KBM-7 (cell line): ENCODE measurements around the gene AKAP3.

ENCODE experiments used
- DNase-seq: peaks from one replicate; pipeline ENCODE4 v3.0.0-alpha.2; 2015
- in situ Hi-C: fragments of 300-500 bp; cut with MboI; formaldehyde crosslinking; loops from 2 replicates; pipeline ENCODE4 v1.14.3; 2020; ENCODE audit warnings: low sequenced_read_pairs, low pct_unique_long_range_greater_than_20kb, mixed read lengths

Gene AKAP3

DNA sequence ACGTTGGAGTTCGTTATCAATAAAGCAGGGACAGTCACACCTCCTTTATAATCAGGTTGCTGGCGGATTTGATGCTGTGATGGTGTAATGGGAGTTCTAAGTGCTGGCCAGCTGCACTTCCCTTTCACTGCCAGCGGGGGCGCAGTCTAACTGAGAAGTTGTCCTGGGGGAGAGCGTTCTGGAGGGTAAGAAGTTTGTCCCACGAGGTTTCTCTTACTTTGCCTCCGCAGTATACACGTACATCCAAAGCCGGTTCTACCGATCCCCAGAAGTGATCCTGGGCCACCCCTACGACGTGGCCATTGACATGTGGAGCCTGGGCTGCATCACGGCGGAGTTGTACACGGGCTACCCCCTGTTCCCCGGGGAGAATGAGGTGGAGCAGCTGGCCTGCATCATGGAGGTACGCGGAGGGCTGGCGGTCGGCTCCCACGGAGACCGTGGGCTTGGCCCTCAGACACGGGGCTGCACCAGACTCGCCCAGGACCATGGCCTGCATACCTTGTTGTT, 44.1 kb downstream of the AKAP3 start:
- in situ Hi-C loops = no loop called here
- DNase-seq = peak; percentile 94

DNA sequence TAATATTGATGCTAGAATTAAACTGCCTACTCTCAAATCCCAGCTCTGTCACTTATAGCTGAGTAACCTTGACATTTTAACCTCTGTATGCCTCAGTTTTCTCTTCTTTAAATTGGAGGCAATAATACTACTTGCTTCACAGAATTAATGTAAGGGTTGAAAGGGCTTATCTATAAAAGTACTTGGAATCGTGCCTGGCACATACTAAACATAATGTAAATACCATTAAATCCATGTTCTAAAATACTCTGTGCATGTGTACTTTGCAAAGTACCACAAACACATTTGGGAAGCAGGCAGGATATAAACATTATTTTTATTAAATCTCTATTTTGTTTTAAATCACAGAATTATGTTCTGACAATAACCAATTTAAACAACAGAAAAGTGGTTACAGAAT, 44.9 kb downstream of the AKAP3 start:
- in situ Hi-C loops = no loop called here
- DNase-seq = no peak

DNA sequence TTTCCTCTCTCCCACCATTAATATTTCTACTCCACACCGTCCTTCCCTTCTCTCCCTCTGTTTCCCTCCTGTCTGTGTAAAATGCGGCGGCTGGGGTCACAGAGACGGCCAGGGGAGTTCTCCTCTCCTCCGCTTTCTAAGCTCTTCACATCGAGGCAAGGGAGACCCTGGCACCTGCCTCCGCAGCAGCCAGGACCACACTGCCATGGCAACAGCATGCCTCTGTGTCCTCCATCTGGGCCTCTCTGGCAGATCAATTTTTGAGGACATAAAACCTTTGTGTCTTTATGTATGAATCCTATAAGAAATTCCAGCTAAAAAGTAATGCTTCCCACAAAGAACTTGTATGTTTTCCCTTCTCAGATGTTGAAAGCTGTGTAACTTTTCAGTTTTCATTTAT, 45.4 kb downstream of the AKAP3 start:
- DNase-seq = no peak
- in situ Hi-C loops = no loop called here

DNA sequence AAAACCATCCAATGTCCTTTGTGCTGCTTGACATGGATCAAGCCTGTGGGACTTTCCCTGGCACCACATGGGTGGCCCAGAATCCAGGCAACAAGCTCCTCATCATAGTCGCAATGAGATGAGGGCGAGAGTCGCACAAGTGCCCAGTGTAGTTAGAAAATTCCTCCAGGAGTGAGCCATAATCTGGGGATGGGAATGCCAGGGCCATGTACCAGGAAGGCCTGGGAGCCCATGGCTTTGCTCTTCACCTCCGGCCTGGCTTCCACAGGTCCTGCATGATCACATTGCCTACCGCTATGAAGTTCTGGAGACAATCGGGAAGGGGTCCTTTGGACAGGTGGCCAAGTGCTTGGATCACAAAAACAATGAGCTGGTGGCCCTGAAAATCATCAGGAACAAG, 53.0 kb downstream of the AKAP3 start:
- DNase-seq = no peak
- in situ Hi-C loops = no loop called here

DNA sequence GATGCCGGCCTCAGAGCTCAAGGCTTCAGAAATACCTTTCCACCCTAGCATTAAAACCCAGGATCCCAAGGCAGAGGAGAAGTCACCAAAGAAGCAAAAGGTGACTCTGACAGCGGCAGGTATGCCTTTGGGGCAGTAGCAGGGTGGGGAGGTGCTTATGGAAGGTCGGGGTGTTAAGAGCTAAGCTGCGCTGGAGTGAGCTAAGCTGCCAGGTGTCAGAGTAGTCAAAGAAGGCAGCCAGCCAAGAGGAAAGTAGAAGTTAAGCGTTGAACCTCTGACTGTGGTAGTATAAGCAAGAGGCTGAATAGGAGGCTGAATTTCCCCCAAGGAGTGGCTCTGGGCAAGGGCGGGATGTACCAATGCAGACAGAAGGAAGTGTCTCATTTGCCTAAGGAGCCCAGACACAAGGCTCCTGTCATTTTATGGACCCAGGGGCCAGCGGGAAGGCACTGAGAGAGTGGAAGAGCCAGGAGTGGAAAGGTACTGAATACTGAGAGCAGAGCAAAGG, 57.6 kb downstream of the AKAP3 start:
- in situ Hi-C loops = no loop called here

DNA sequence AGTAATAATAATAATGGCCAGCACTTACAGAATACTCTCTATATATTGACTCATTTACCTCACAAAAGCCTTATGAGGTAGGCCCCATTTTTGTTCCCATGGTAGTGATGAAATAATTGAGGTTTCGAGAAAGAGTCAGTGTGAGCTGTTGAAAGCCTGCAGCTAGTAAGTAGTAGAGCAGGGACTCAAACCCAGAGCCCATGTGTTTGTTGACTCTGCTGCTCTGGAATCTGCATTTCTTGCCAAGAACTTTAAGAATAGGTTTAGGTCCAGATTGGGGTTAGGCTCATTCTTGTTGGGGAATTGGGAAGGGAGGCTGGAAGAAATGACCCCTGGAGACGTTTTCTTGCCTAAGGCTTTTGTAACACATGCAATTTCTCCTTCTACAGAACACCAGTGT, 58.9 kb downstream of the AKAP3 start:
- in situ Hi-C loops = no loop called here
- DNase-seq = no peak

More for the DNA sequence above, 57.6 kb downstream of the AKAP3 start:
- DNase-seq = no peak

DNA sequence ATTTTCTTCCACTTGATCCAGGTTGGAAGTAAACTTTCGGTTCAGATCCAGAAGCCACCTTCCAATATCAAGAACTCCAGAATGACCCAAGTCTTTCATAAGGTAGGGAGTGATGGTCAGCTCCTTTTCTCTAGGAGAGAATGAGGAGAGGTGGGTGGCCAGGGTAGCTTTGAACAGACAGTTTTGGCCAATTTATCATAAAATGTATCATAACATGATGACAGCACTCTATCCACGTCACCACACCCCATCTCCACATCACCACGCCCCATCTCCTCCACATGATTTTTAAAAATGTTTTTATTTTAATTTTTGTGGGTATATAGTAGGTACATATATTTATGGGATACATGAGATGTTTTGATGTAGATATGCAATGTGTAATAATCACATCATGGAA, 59.9 kb downstream of the AKAP3 start:
- in situ Hi-C loops = no loop called here
- no peak for DNase-seq

DNA sequence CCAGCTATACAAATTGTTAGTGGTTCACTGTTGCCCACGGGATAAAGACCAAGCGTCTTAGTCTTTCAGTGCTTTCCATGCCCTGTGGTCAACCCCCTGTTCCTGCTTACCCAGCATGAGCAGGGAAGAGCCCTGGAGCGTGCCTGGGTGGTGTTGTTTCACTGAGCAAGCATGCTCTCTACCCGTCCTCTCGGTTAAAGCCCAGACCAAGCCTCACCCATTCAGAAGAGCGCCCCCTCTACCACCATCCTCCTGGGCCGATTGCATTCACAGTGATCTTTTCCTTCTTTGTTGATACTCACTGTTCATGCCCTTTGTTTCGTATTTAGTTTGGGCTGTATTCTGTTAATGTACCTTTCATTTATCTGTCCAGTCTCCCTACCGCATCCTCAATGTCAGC, 61.7 kb downstream of the AKAP3 start:
- in situ Hi-C loops = no loop called here
- DNase-seq = no peak

DNA sequence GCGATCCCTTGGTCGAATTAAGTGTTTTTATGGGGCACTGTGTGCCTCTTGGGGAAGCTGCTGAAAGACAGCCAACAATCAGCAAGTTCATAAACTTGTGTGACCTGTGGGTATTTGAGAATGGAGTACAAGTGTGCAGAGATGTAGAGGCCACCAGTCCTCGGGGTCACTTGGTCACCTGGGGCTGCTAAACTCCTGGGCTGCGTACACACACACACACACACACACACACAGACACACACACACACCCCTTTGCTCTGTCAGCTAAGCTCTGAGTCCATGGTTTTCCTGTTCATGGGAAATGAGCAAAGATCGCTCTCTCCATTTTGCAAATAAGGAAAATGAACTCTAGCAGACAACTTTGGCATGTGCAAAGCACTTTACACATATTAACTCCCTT, 62.4 kb downstream of the AKAP3 start:
- in situ Hi-C loops = no loop called here
- DNase-seq = no peak

DNA sequence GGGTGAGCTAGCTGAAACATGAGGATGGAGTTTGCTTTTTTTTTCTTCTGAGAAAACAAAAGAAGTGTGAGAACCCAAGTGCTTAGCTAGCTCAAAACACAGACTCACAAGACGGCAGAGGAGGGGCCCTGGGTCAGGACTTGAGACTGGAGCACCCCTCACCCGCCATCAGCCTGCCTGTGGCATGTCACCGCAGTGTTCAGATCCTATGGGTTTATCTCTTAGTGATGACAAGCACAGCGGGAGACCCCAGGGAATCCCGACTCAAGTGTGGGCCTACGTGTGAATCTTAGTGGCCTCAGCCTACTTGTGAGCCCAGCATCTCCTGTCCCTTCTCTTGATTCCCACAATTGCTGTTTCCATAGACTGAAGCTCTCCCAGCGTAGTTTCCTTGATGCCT, 64.0 kb downstream of the AKAP3 start:
- DNase-seq = no peak
- in situ Hi-C loops = no loop called here

DNA sequence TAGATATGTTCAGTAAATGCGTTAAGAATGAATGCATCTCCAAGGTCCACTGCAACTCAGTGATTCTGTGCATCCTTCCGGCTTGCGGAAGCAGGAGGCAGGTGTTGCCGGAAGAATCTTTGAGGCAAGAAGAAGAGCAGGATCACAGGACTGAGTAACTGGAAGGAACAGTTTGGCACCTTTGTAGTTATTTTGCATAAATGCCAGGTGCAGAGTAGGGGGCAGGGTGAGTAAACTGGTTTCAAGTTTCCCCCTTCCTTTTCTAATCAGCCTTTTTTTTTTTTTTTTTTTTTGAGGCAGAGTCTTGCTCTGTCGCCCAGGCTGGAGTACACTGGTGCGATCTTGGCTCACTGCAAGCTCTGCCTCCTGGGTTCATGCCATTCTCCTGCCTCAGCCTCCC, 64.6 kb downstream of the AKAP3 start:
- no peak for DNase-seq

DNA sequence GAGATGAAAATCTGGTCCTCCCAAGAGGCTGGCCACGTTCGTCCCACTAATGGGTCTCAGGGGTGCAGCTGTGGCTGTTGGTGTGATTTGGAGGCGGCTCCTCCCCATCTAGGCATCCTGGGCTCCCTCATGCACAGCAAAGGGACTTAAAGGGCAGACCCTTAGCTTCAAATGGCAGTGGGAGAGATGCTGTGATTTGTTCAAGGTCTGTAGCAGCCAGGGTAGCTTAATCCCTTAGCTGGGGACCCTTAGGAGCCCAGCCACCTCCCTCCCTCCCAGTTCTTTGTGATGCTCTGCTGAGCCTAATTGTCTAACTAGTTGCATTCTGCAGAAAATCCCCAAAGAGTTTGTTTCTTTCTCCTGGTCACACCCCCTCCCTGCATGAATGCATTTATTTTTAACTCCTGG, 68.6 kb downstream of the AKAP3 start:
- in situ Hi-C loops = no loop called here
- no peak for DNase-seq

More for the DNA sequence above, 64.6 kb downstream of the AKAP3 start:
- in situ Hi-C loops = no loop called here

DNA sequence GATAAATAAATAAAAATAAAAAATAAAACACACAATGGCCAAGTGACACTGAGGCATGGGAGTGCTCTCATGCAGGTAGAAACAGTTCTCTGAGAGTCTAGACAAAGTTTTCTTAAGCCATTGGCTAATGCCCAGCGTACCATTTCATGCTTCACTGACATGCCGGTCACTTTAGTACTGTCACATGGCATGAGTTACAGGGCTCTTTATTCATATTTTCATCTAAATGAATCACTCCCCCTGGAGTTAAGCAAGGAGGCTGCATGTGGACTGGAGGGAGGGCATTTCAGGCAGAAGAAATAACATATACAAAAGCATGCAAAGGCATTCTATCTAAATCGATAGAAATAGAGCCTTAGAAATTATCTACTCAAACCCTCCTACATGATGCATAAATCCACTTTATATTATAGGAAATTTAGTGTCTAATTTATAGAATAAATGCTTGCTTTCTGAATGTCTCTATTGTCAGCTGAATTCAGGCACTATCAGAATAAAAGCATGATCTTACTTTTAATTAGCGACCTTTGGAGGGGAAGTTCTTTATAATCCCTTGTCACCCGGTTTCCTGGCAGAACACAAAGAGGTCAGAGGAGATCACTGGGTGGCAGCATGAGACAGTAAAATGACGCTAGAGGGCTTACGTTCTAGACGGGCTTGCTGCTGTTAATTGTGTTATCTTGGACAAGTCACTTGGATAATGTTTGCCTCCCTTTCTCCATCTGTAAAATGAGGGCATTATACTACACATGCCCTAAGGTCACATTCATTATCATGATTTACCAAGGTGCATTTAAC, 69.3 kb downstream of the AKAP3 start:
- peak; percentile 58 for DNase-seq
- in situ Hi-C loops = no loop called here

DNA sequence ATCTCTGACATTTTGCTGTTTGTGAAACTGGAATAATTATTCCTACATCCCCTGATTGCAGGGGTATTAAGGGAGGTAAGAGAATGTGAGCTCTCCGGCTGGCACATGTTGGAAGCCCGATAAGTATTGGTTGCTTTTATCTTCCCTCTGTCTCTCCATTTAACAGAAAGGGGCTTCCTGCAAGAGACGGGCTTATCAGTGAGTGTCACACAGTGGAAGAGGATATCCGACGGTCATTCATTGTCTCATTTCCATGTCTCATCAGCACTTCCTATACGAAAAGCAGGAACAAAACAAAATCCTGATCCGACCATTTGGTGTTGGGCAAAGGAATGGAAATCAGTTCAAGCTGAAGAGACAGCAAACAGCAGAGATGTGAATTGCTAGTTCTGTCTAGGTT, 76.2 kb downstream of the AKAP3 start:
- in situ Hi-C loops = no loop called here
- no peak for DNase-seq

DNA sequence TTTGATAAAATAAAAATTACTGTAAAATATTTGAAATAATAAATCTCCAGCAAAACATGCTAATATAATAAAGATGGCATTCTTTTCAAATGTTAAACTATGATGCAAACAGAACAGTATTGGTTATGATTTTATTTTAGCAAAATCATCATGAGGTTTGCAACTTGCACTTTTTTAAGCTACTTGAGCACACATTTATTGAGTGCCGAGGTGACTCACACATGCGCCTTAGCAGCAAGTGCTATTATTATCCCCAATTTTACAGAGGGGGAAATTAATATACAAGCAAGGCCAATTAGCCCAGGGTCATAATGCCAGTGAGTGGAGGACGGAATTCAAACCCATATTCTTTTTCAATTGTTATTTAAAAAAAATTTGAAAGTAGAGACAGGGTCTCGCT, 79.6 kb downstream of the AKAP3 start:
- no peak for DNase-seq
- in situ Hi-C loops = no loop called here

DNA sequence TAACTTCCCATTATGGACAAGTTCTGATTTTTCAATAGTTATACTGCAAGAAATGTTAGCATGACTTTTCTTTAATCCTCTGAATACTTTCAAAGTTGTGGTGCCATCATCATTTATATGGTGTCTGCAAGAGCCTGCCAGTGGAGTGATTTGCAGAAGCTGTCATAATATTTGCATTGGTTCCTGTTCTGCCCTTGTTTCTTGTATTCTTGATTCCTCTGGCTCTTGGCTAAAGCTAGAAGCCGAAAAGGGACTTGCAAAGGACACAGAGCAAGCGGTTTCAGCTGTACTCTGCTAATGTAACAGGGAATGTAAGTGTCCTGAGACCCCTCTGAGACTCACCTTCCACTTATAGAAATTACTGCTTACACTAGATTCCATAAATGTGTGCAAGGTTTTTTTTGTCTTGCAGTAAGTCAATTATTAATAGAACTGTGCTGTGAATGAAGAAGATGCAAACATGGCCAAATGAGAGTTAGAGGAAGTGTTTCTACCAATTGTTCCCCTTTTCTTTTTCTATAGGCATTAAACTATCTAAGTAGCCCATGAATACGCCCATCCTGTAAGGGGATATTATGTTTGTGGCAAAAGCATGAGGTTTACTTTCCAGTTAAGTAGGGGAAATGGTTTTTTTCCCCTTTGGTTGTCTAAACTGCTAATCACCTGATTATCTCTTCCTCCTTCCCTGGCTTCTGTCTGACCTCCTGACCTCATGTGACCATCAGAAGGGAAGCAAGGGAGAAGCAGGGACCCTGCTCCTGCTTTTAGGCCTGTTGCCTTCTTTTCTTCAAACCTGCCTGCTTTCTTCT, 81.6 kb downstream of the AKAP3 start:
- peak; percentile 78 for DNase-seq
- in situ Hi-C loops = no loop called here

DNA sequence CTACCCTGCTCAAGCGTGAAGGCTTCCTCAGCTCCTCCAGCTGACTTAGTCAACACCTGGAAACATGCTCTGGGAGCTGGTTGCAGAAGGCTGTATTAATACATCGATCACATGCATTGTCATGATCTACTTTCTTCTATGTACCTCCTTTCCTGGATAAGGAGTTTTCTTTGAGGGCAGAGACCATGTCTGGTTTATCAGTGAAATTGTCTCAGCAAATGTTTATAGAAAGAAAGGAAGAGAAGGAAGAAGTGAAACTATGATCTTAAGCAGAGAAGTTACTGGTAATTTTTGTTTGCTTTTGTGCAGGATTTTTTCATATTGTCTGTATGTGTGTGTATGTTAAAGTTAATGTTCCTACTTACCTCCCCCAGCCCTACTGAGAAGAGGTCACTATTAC, 82.4 kb downstream of the AKAP3 start:
- no peak for DNase-seq
- in situ Hi-C loops = no loop called here
